C4-2B (cell line): Measurements from ENCODE around the gene LRRC3B.

Experiments
- CTCF ChIP-seq: fragments of 450-650 bp; conservative IDR thresholded peaks from 2 replicates; pipeline ENCODE4 v1.5.1; 2017; ENCODE audit warnings: mild to moderate bottlenecking
- ZFX ChIP-seq: fragments of 450-650 bp; IDR thresholded peaks from 2 replicates; pipeline ENCODE4 v1.6.1; 2017

DNA sequence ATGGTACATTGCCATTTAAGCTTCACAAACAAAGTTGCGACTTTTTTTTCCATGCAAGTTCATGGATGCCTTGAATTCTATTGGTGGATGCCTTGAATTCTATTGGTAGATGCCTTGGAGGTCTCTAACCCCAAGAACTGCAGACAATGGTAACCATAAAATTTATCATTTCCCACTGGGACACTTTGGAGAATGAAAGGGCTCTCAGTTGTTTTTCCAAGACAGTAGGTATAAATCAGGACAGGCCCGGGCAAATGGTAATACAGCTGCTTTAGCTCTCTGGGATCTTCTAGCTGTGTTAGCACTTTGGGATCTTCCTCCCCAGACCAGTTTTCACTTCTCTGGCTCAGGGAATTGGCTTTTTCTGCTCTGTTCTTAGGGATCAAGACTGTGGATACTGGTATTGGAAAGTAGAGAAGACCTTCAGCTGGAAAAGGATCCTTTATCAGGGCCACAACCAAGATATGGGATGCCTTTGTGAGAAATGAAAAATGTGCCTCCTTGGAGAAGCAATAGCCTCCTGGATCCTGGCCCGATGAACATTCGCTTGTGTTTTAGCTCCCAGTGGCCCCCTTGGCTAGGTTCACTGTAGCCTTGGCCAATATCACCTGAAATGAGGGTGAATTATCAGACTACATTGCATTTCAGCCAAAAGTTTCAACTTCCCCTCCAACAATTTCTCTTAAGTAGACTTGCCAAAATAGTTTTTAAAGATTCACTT is 8.3 kb downstream of the LRRC3B start:
- TF ChIP-seq CTCF (no peak), ZFX (no peak)
